ENCODE measurements around the gene GPT2. TPM values are rescaled to one million over a fixed set of nuclear protein-coding genes. Genes with fewer than 3 reads are reported as not detected.
A peak's percentile ranks its signal among the peaks of the same experiment; 100 is the strongest.

GPT2 gene
- total RNA-seq, 1 experiment from 2014 or later, result 68.8 TPM

GRCh38 chr16:46857368-46857945 lies 26.7 kb upstream of the GPT2 start:
- Histone ChIP-seq H4K91ac (ENCODE audit: insufficient read length, low read depth, low read length) (no peak overlapping the region), H3K23me2 (ENCODE audit: insufficient read length, low read depth, low read length, poor library complexity, severe bottlenecking) (no peaks in the 10 kb centered on the region), H3K27me3 (ENCODE audit: insufficient read depth, low read length) (no peaks in the 10 kb centered on the region), H3T11ph (ENCODE audit: low read length) (no peak overlapping the region), H3K4ac (ENCODE audit: low read depth, low read length) (no peak overlapping the region), H3K79me1 (ENCODE audit: insufficient read depth, low read depth, low read length, poor library complexity, severe bottlenecking) (no peaks in the 10 kb centered on the region), H2BK5ac (ENCODE audit: insufficient read length, low read length) (no peak overlapping the region), H2BK12ac (ENCODE audit: insufficient read length, low read depth, low read length) (no peak overlapping the region), H3K4me2 (ENCODE audit: insufficient read depth, insufficient read length, low read length) (no peak overlapping the region), H3K56ac (ENCODE audit: insufficient read length, low read depth, low read length) (no peak overlapping the region), H3K14ac (ENCODE audit: insufficient read depth, low read length) (no peak overlapping the region), H3K9ac (ENCODE audit: extremely low read depth, insufficient read length, low read length) (no peak overlapping the region), H2AK5ac (ENCODE audit: insufficient read length, low read length) (no peak overlapping the region), H3K4me1 (ENCODE audit: insufficient read depth, low read length) (peaks cover 4% of the 10 kb centered on the region), H4K5ac (ENCODE audit: insufficient read length, low read depth, low read length) (no peak overlapping the region), H3K9me3 (ENCODE audit: control insufficient read depth, low read depth, low read length) (no peaks in the 10 kb centered on the region), H3K23ac (ENCODE audit: insufficient read length, low read depth, low read length) (no peak overlapping the region), H4K20me1 (ENCODE audit: control insufficient read depth, insufficient read depth, insufficient read length) (no peaks in the 10 kb centered on the region), H3K18ac (ENCODE audit: insufficient read length, low read depth, low read length) (no peak overlapping the region), H3K27ac (ENCODE audit: insufficient read length, low read depth, low read length) (no peak overlapping the region), H2BK120ac (ENCODE audit: low read depth, low read length, poor library complexity, severe bottlenecking) (no peak overlapping the region), H2BK15ac (ENCODE audit: low read depth, low read length) (no peak overlapping the region), H3K79me2 (ENCODE audit: insufficient read depth, low read length) (no peaks in the 10 kb centered on the region), H2AFZ (ENCODE audit: low read length) (no peak overlapping the region), H4K8ac (replicated peaks; ENCODE audit: insufficient read length, low read depth, low read length) (no peak overlapping the region), H2BK20ac (ENCODE audit: low read depth, low read length, poor library complexity, severe bottlenecking) (no peak overlapping the region)
- Mint-ChIP-seq H3K4me3 (no peak overlapping the region), H3K4me1 (peaks cover 8 to 11% of the 10 kb centered on the region in 2 experiments), H3K27me3 (ENCODE audit: low read depth) (no peaks in the 10 kb centered on the region; the same call in 1 of the 2 replicates), H3K9me3 (peaks cover 0 to 3% of the 10 kb centered on the region in 2 experiments; a peak in 1 of 5 replicates), H3K36me3 (ENCODE audit: insufficient read depth in 1 of 3, low read depth in 3 of 3) (no peaks in the 10 kb centered on the region; a peak in 1 of 7 replicates), H3K27ac (peak overlapping the region in 1 of 3 experiments; percentile 78; a peak in 1 of 7 replicates)
- peak; percentile 55; the same call in 2 of the 3 replicates for TF ChIP-seq CTCF (conservative IDR thresholded peaks at IDR 0.05)
- DNase-seq, result no peak
- no CpG with 5 or more reads among the region's 6 CpGs for WGBS (ENCODE audit: extremely low coverage, insufficient read length, low lambda C conversion rate)
